ENCODE results near the gene PTPN13. TPM values are rescaled to one million over a fixed set of nuclear protein-coding genes. Genes with fewer than 3 reads are reported as not detected.
"Not testable (repeated sequence)": the region's sequence is repeated elsewhere in the genome, so short reads cannot be mapped to it uniquely, and the experiment has no call there.

PTPN13 gene
- total RNA-seq, 2 experiments from 2014 or later = 3.9 to 4.1 TPM

DNA sequence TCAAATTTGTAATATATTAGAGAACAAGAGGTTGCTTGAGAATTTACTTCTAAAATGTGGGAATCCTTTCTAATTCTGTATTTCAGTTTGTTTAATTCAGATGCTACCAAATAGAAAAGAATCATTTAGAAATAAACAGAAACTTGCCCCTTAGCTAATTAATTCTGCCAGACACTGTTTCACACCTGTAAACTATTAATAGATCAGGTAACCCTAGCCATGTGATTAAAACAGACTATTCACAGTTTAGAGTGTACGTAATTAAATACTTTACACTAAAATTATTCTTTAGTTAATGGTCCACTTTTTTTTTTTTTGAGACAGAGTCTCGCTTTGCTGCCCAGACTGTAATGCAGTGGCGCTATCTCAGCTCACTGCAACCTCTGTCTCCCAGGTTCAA lies 124.0 kb downstream of the PTPN13 start:
- TF ChIP-seq CTCF (IDR thresholded peaks at IDR 0.05) = no peak
- Histone ChIP-seq H3K4me1 (ENCODE audit: insufficient read depth, low read length) (no peaks in the 10 kb centered on the region), H3K27ac (ENCODE audit: low read depth in 1 of 2, low read length in 2 of 2) (no peak overlapping the region), H3K9me3 (ENCODE audit: control insufficient read depth in 1 of 2, insufficient read depth in 1 of 2, low read length in 2 of 2) (no peaks in the 10 kb centered on the region), H3K36me3 (ENCODE audit: insufficient read depth, low read length) (no peaks in the 10 kb centered on the region), H3K4me3 (ENCODE audit: low read length) (no peak overlapping the region), H3K27me3 (ENCODE audit: control insufficient read depth in 1 of 2, insufficient read depth in 2 of 2, low read length in 2 of 2) (no peaks in the 10 kb centered on the region)
- ATAC-seq (ENCODE audit: poor library complexity) (no peak), DNase-seq (no peak)
- POLR2A ChIA-PET = interaction anchor here (0.6 kb wide), 1 partner anchor 173 kb away, joined by 5 read pairs; no protein-coding TSS in a partner anchor
- intact Hi-C loops (cut with DNase I, micrococcal nuclease) = no loop called here
- no peaks in the 10 kb centered on the region for H3K4me1 Mint-ChIP-seq (ENCODE audit: low read depth)
- no peak overlapping the region for H3K4me3 Mint-ChIP-seq
- H3K9me3 Mint-ChIP-seq = peaks cover 4% of the 10 kb centered on the region
- H3K27me3 Mint-ChIP-seq = no peaks in the 10 kb centered on the region
- no peaks in the 10 kb centered on the region for H3K36me3 Mint-ChIP-seq (ENCODE audit: low read depth)
- CTCF ChIA-PET = no interaction called here
- H3K27ac Mint-ChIP-seq = no peak overlapping the region

GRCh38 chr4:86719149-86719548 lies 125.0 kb downstream of the PTPN13 start:
- H3K9me3 ChIP-seq (ENCODE audit: control insufficient read depth in 1 of 2, insufficient read depth in 1 of 2, low read length in 2 of 2); DNase-seq; ATAC-seq (ENCODE audit: poor library complexity); H3K27ac Mint-ChIP-seq; H3K36me3 ChIP-seq (ENCODE audit: insufficient read depth, low read length); H3K27ac ChIP-seq (ENCODE audit: low read depth in 1 of 2, low read length in 2 of 2); H3K4me3 Mint-ChIP-seq; H3K27me3 ChIP-seq (ENCODE audit: control insufficient read depth in 1 of 2, insufficient read depth in 2 of 2, low read length in 2 of 2); H3K4me1 ChIP-seq (ENCODE audit: insufficient read depth, low read length); POLR2A ChIA-PET; H3K36me3 Mint-ChIP-seq (ENCODE audit: low read depth); H3K9me3 Mint-ChIP-seq; CTCF ChIA-PET; H3K4me3 ChIP-seq (ENCODE audit: low read length); intact Hi-C loops (cut with DNase I, micrococcal nuclease); H3K4me1 Mint-ChIP-seq (ENCODE audit: low read depth); H3K27me3 Mint-ChIP-seq: not testable (repeated sequence)

- peaks cover 4% of the 10 kb centered on the region for H3K9me3 Mint-ChIP-seq
- Histone ChIP-seq H3K4me1 (ENCODE audit: insufficient read depth, low read length) (no peaks in the 10 kb centered on the region), H3K4me3 (ENCODE audit: low read length) (no peak overlapping the region), H3K27me3 (ENCODE audit: control insufficient read depth in 1 of 2, insufficient read depth in 2 of 2, low read length in 2 of 2) (no peaks in the 10 kb centered on the region), H3K36me3 (ENCODE audit: insufficient read depth, low read length) (no peaks in the 10 kb centered on the region), H3K27ac (ENCODE audit: low read depth in 1 of 2, low read length in 2 of 2) (no peak overlapping the region), H3K9me3 (ENCODE audit: control insufficient read depth in 1 of 2, insufficient read depth in 1 of 2, low read length in 2 of 2) (no peaks in the 10 kb centered on the region)
- POLR2A ChIA-PET = no interaction called here
- ATAC-seq (ENCODE audit: poor library complexity) (no peak), DNase-seq (no peak)
- no peaks in the 10 kb centered on the region for H3K36me3 Mint-ChIP-seq (ENCODE audit: low read depth)
- TF ChIP-seq CTCF (IDR thresholded peaks at IDR 0.05) = no peak
- intact Hi-C loops (cut with DNase I, micrococcal nuclease) = no loop called here
- CTCF ChIA-PET = interaction anchor here (1.4 kb wide), 1 partner anchor 13 kb away, joined by 3 read pairs; no protein-coding TSS in a partner anchor
- H3K4me3 Mint-ChIP-seq = no peak overlapping the region
- no peak overlapping the region for H3K27ac Mint-ChIP-seq
- H3K27me3 Mint-ChIP-seq = no peaks in the 10 kb centered on the region
- H3K4me1 Mint-ChIP-seq (ENCODE audit: low read depth) = no peaks in the 10 kb centered on the region
Observed at GRCh38 chr4:86720508-86721068, 126.5 kb downstream of the PTPN13 start.

DNA sequence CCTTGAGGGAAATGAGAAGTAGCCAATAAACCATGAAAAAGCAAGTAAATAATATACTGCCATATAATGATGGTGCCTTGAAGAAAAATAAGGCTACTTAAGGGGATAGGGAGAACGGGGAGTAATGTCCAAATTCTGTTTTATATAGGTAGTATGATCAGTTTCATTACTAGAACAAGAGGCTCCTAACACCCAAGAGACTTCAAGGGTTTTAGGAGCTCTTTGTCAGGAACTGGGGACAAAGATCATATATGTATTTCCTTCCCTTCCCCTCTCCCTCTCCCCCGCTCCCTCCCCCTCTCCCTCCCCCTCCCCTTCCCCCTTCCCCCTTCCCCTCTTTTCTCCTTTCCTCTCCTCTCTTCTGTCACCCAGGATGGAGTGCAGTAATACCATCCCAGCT lies 127.3 kb downstream of the PTPN13 start:
- ChIA-PET POLR2A (no interaction called here), CTCF (interaction anchor here (1.4 kb wide), 1 partner anchor 12 kb away, joined by 3 read pairs; no protein-coding TSS in a partner anchor)
- no peaks in the 10 kb centered on the region for H3K9me3 ChIP-seq (ENCODE audit: control insufficient read depth in 1 of 2, insufficient read depth in 1 of 2, low read length in 2 of 2)
- intact Hi-C loops (cut with DNase I, micrococcal nuclease) = no loop called here
- Mint-ChIP-seq H3K36me3 (ENCODE audit: low read depth) (no peaks in the 10 kb centered on the region), H3K4me3 (no peak overlapping the region), H3K4me1 (ENCODE audit: low read depth) (no peaks in the 10 kb centered on the region), H3K27me3 (no peaks in the 10 kb centered on the region), H3K27ac (no peak overlapping the region), H3K9me3 (peaks cover 9% of the 10 kb centered on the region)
- H3K4me3 ChIP-seq (ENCODE audit: low read length) = no peak overlapping the region
- H3K27ac ChIP-seq (ENCODE audit: low read depth in 1 of 2, low read length in 2 of 2) = no peak overlapping the region
- H3K36me3 ChIP-seq (ENCODE audit: insufficient read depth, low read length) = no peaks in the 10 kb centered on the region
- TF ChIP-seq CTCF (IDR thresholded peaks at IDR 0.05) = no peak
- no peaks in the 10 kb centered on the region for H3K4me1 ChIP-seq (ENCODE audit: insufficient read depth, low read length)
- DNase-seq (no peak), ATAC-seq (ENCODE audit: poor library complexity) (no peak)
- H3K27me3 ChIP-seq (ENCODE audit: control insufficient read depth in 1 of 2, insufficient read depth in 2 of 2, low read length in 2 of 2) = no peaks in the 10 kb centered on the region

All from CD4-positive, alpha-beta T cell (primary cell).